ENCODE results near the gene FGFR4.

FGFR4 gene

GRCh38 chr5:177123789-177124485, 37.2 kb downstream of the FGFR4 start:
- H3K36me3 ChIP-seq (ENCODE audit: insufficient read depth, low read length) = no peaks in the 10 kb centered on the region
- H3K9me2 ChIP-seq (ENCODE audit: low read depth, low read length) = no peaks in the 10 kb centered on the region
- peaks cover 23% of the 10 kb centered on the region for H3K4me1 ChIP-seq (ENCODE audit: insufficient read depth, low read length, severe bottlenecking)
- H3K9ac ChIP-seq (ENCODE audit: low read length) = peak overlapping the region; percentile 40; the same call in 1 of the 2 replicates
- no peaks in the 10 kb centered on the region for H3K79me2 ChIP-seq (ENCODE audit: insufficient read depth, low read length)
- no peaks in the 10 kb centered on the region for H3K27me3 ChIP-seq (ENCODE audit: insufficient read depth, low read length)
- peak overlapping the region; percentile 34 for H3K4me3 ChIP-seq (ENCODE audit: low read depth, low read length, poor library complexity, severe bottlenecking)
- H3K4me2 ChIP-seq (ENCODE audit: low read length) = peak overlapping the region; percentile 66
- no peaks in the 10 kb centered on the region; the same call in 1 of the 2 replicates for H3F3A ChIP-seq (ENCODE audit: insufficient read depth, low read length)
- no peaks in the 10 kb centered on the region for H4K20me1 ChIP-seq (ENCODE audit: insufficient read depth, low read length)
- no peak for TF ChIP-seq EZH2 (IDR thresholded peaks at IDR 0.05; ENCODE audit: borderline replicate concordance, low read length)
- no peak for TF ChIP-seq CTCF (IDR thresholded peaks at IDR 0.05; ENCODE audit: low read length)
- peak overlapping the region; percentile 84 for H3K27ac ChIP-seq (ENCODE audit: low read depth, low read length, poor library complexity, severe bottlenecking)
- peak overlapping the region; percentile 91; the same call in 1 of the 2 replicates for H2AFZ ChIP-seq (ENCODE audit: low read length)
- H3K9me3 ChIP-seq (ENCODE audit: low read length) = no peaks in the 10 kb centered on the region

GRCh38 chr5:177124486-177124991, 37.8 kb downstream of the FGFR4 start:
- TF ChIP-seq CTCF (IDR thresholded peaks at IDR 0.05; ENCODE audit: low read length) = no peak
- no peak for TF ChIP-seq EZH2 (IDR thresholded peaks at IDR 0.05; ENCODE audit: borderline replicate concordance, low read length)
- peak overlapping the region; percentile 66 for H3K4me2 ChIP-seq (ENCODE audit: low read length)
- H3K27me3 ChIP-seq (ENCODE audit: insufficient read depth, low read length) = no peaks in the 10 kb centered on the region
- H3K9ac ChIP-seq (ENCODE audit: low read length) = peak overlapping the region; percentile 55
- no peaks in the 10 kb centered on the region for H3K79me2 ChIP-seq (ENCODE audit: insufficient read depth, low read length)
- H3F3A ChIP-seq (ENCODE audit: insufficient read depth, low read length) = no peaks in the 10 kb centered on the region; the same call in 1 of the 2 replicates
- H3K4me1 ChIP-seq (ENCODE audit: insufficient read depth, low read length, severe bottlenecking) = peaks cover 23% of the 10 kb centered on the region
- H3K36me3 ChIP-seq (ENCODE audit: insufficient read depth, low read length) = no peaks in the 10 kb centered on the region
- H3K27ac ChIP-seq (ENCODE audit: low read depth, low read length, poor library complexity, severe bottlenecking) = peak overlapping the region; percentile 84
- H4K20me1 ChIP-seq (ENCODE audit: insufficient read depth, low read length) = no peaks in the 10 kb centered on the region
- H2AFZ ChIP-seq (ENCODE audit: low read length) = peak overlapping the region; percentile 94; the same call in 1 of the 2 replicates
- no peaks in the 10 kb centered on the region for H3K9me2 ChIP-seq (ENCODE audit: low read depth, low read length)
- H3K9me3 ChIP-seq (ENCODE audit: low read length) = no peaks in the 10 kb centered on the region
- H3K4me3 ChIP-seq (ENCODE audit: low read depth, low read length, poor library complexity, severe bottlenecking) = peak overlapping the region; percentile 34

GRCh38 chr5:177126771-177127170, 40.1 kb downstream of the FGFR4 start:
- Histone ChIP-seq H3F3A (ENCODE audit: insufficient read depth, low read length) (no peaks in the 10 kb centered on the region; the same call in 1 of the 2 replicates), H3K4me2 (ENCODE audit: low read length) (no peak overlapping the region)
- TF ChIP-seq CTCF (IDR thresholded peaks at IDR 0.05; ENCODE audit: low read length) (no peak), EZH2 (IDR thresholded peaks at IDR 0.05; ENCODE audit: borderline replicate concordance, low read length) (no peak)

More at GRCh38 chr5:177126771-177127170, 40.1 kb downstream of the FGFR4 start:
- Histone ChIP-seq H3K79me2 (ENCODE audit: insufficient read depth, low read length) (no peaks in the 10 kb centered on the region), H4K20me1 (ENCODE audit: insufficient read depth, low read length) (no peaks in the 10 kb centered on the region), H3K9me2 (ENCODE audit: low read depth, low read length) (no peaks in the 10 kb centered on the region), H2AFZ (ENCODE audit: low read length) (no peak overlapping the region), H3K27ac (ENCODE audit: low read depth, low read length, poor library complexity, severe bottlenecking) (no peak overlapping the region), H3K27me3 (ENCODE audit: insufficient read depth, low read length) (no peaks in the 10 kb centered on the region), H3K9me3 (ENCODE audit: low read length) (no peaks in the 10 kb centered on the region), H3K4me3 (ENCODE audit: low read depth, low read length, poor library complexity, severe bottlenecking) (no peak overlapping the region), H3K9ac (ENCODE audit: low read length) (no peak overlapping the region), H3K36me3 (ENCODE audit: insufficient read depth, low read length) (no peaks in the 10 kb centered on the region), H3K4me1 (ENCODE audit: insufficient read depth, low read length, severe bottlenecking) (peaks cover 23% of the 10 kb centered on the region)
